ENCODE results near the gene ANAPC13. TPM values are rescaled to one million over a fixed set of nuclear protein-coding genes. Genes with fewer than 3 reads are reported as not detected.

The ANAPC13 gene
- total RNA-seq, 1 experiment from 2014 or later = 35.7 TPM

DNA sequence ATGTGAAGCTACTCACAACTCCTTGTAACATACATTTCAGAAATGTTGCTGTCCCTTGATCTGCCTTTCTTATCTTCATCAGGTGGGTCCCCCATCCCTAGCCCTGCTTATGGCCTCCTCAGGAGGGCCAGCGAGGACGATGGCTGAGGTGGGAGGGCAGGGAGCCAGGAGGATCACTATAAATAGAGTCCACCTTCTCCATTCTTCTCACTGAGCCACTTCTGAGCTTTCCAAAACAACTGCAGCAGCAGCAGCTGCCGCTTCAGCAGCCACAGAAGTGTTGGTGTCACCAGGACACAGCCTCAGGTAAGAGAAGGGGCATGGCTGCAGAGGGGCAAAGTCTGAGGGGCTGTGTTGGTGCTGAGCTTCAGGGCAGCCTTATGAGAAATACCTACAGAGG is 53.5 kb downstream of the ANAPC13 start:
- CTCF ChIA-PET = interaction anchor here (1.4 kb wide), 1 partner anchor 42 kb away, joined by 3 read pairs; no protein-coding TSS in a partner anchor

DNA sequence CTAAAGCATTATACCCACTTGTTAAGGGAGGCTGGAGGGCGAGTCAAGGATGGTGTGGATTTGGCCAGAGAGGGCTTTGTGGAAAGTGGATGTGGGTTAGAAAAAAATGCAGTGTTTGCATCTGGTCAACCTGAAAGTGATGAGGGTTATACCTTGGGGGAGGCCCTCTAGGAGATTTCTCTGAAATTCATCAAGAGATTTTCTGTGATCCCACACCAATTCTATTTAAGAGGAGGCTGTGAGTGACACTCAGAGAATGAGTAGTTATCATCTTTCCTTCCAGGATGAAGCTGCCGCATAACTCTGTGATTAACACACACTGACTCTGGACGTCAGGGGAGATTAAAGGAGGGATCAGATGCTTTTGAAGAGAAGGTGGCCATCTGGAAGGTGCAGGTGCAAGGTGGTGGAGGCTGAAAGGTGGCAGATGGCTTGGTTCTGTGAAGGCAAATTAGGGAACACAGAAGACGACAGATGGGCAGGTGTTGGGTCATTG is 54.8 kb downstream of the ANAPC13 start:
- intact Hi-C loops (cut with micrococcal nuclease) = no loop called here
- Histone ChIP-seq H3K9ac (ENCODE audit: low read length) (no peak overlapping the region), H3K79me2 (ENCODE audit: insufficient read depth, low read length) (no peaks in the 10 kb centered on the region), H3K4me2 (ENCODE audit: low read length) (no peak overlapping the region), H3K27me3 (ENCODE audit: insufficient read depth, low read length) (no peaks in the 10 kb centered on the region), H3K4me3 (replicated peaks in 1 of 2; ENCODE audit: low read depth in 1 of 2, low read length in 2 of 2) (no peak overlapping the region), H3K9me3 (ENCODE audit: control insufficient read depth in 1 of 2, insufficient read depth in 1 of 2, low read depth in 1 of 2, low read length in 2 of 2) (no peaks in the 10 kb centered on the region), H3K27ac (ENCODE audit: low read depth, low read length) (no peak overlapping the region), H4K20me1 (ENCODE audit: insufficient read depth) (no peaks in the 10 kb centered on the region), H3K9me2 (ENCODE audit: insufficient read depth) (no peaks in the 10 kb centered on the region), H2AFZ (ENCODE audit: low read depth, low read length, poor library complexity, severe bottlenecking) (no peak overlapping the region), H3K4me1 (ENCODE audit: control insufficient read depth in 1 of 2, insufficient read depth in 2 of 2, low read length in 2 of 2) (peaks cover 11 to 27% of the 10 kb centered on the region in 2 experiments), H3K36me3 (ENCODE audit: control insufficient read depth in 1 of 2, insufficient read depth in 2 of 2, low read length in 2 of 2) (no peaks in the 10 kb centered on the region)
- ChIA-PET RAD21 (ENCODE audit: low non-redundant PET in 1 of 2, low total read pairs in 2 of 2, uncharacterized antibody in 2 of 2, unreplicated experiment in 2 of 2) (no interaction called here), CTCF (no interaction called here), POLR2A (no interaction called here)
- DNase-seq (ENCODE audit: low read depth, low spot score) (no peak), ATAC-seq (no peak)
- BruUV-seq (replicated peaks) = no TSS peak
- no peak for TF ChIP-seq POLR2AphosphoS5 (IDR thresholded peaks at IDR 0.05; ENCODE audit: low read depth, low read length)
- TF ChIP-seq, protein P1, sequence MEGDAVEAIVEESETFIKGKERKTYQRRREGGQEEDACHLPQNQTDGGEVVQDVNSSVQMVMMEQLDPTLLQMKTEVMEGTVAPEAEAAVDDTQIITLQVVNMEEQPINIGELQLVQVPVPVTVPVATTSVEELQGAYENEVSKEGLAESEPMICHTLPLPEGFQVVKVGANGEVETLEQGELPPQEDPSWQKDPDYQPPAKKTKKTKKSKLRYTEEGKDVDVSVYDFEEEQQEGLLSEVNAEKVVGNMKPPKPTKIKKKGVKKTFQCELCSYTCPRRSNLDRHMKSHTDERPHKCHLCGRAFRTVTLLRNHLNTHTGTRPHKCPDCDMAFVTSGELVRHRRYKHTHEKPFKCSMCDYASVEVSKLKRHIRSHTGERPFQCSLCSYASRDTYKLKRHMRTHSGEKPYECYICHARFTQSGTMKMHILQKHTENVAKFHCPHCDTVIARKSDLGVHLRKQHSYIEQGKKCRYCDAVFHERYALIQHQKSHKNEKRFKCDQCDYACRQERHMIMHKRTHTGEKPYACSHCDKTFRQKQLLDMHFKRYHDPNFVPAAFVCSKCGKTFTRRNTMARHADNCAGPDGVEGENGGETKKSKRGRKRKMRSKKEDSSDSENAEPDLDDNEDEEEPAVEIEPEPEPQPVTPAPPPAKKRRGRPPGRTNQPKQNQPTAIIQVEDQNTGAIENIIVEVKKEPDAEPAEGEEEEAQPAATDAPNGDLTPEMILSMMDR (IDR thresholded peaks at IDR 0.05 in 2 of 3, conservative IDR thresholded peaks at IDR 0.05 in 1 of 3; ENCODE audit: borderline replicate concordance in 1 of 3, insufficient read depth in 1 of 3, low read depth in 2 of 3, low read length in 2 of 3) = no peak
- no peak for TF ChIP-seq EZH2phosphoT487 (IDR thresholded peaks at IDR 0.05; ENCODE audit: borderline replicate concordance)
- TF ChIP-seq, protein P2, sequence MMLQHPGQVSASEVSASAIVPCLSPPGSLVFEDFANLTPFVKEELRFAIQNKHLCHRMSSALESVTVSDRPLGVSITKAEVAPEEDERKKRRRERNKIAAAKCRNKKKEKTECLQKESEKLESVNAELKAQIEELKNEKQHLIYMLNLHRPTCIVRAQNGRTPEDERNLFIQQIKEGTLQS (IDR thresholded peaks at IDR 0.05) = no peak
- TF ChIP-seq FOSL1 (IDR thresholded peaks at IDR 0.05; ENCODE audit: low read depth) = no peak
- no peak for TF ChIP-seq ZNF274 (IDR thresholded peaks at IDR 0.05; ENCODE audit: low read depth, low read length)
- no peak for TF ChIP-seq SP1 (IDR thresholded peaks at IDR 0.05; ENCODE audit: low read depth)
- no peak for TF ChIP-seq RAD21 (IDR thresholded peaks at IDR 0.05; ENCODE audit: low read depth)
- no peak for TF ChIP-seq TCF7L2 (IDR thresholded peaks at IDR 0.05; ENCODE audit: borderline replicate concordance, extremely low read depth, insufficient read depth, insufficient read length)
- no peak for TF ChIP-seq ELF1 (IDR thresholded peaks at IDR 0.05; ENCODE audit: borderline replicate concordance, low read depth)
- TF ChIP-seq SRF (IDR thresholded peaks at IDR 0.05; ENCODE audit: low read depth) = no peak
- TF ChIP-seq JUND (IDR thresholded peaks at IDR 0.05) = no peak

More for the DNA sequence above, 53.5 kb downstream of the ANAPC13 start:
- TF ChIP-seq ZNF274 (IDR thresholded peaks at IDR 0.05; ENCODE audit: low read depth, low read length) (no peak), FOSL1 (IDR thresholded peaks at IDR 0.05; ENCODE audit: low read depth) (no peak)
- TF ChIP-seq, protein P3, sequence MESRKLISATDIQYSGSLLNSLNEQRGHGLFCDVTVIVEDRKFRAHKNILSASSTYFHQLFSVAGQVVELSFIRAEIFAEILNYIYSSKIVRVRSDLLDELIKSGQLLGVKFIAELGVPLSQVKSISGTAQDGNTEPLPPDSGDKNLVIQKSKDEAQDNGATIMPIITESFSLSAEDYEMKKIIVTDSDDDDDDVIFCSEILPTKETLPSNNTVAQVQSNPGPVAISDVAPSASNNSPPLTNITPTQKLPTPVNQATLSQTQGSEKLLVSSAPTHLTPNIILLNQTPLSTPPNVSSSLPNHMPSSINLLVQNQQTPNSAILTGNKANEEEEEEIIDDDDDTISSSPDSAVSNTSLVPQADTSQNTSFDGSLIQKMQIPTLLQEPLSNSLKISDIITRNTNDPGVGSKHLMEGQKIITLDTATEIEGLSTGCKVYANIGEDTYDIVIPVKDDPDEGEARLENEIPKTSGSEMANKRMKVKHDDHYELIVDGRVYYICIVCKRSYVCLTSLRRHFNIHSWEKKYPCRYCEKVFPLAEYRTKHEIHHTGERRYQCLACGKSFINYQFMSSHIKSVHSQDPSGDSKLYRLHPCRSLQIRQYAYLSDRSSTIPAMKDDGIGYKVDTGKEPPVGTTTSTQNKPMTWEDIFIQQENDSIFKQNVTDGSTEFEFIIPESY (IDR thresholded peaks at IDR 0.05; ENCODE audit: extremely low read depth, insufficient replicate concordance, low read length) = no peak
- TF ChIP-seq, protein P4, sequence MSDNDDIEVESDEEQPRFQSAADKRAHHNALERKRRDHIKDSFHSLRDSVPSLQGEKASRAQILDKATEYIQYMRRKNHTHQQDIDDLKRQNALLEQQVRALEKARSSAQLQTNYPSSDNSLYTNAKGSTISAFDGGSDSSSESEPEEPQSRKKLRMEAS (IDR thresholded peaks at IDR 0.05) = no peak
- intact Hi-C loops (cut with micrococcal nuclease) = no loop called here
- no peak for ATAC-seq
- H2AFZ ChIP-seq (ENCODE audit: low read depth, low read length, poor library complexity, severe bottlenecking) = no peak overlapping the region
- ChIA-PET RAD21 (ENCODE audit: low non-redundant PET in 1 of 2, low total read pairs in 2 of 2, uncharacterized antibody in 2 of 2, unreplicated experiment in 2 of 2) (no interaction called here), POLR2A (no interaction called here)
- H3K9me3 ChIP-seq (ENCODE audit: control insufficient read depth in 1 of 2, insufficient read depth in 1 of 2, low read depth in 1 of 2, low read length in 2 of 2) = no peaks in the 10 kb centered on the region
- H3K4me1 ChIP-seq (ENCODE audit: control insufficient read depth in 1 of 2, insufficient read depth in 2 of 2, low read length in 2 of 2) = peaks cover 9 to 15% of the 10 kb centered on the region in 2 experiments
- no peaks in the 10 kb centered on the region for H3K36me3 ChIP-seq (ENCODE audit: control insufficient read depth in 1 of 2, insufficient read depth in 2 of 2, low read length in 2 of 2)
- DNase-seq (ENCODE audit: low read depth, low spot score) = no peak
- H3K9ac ChIP-seq (ENCODE audit: low read length) = no peak overlapping the region
- no peaks in the 10 kb centered on the region for H4K20me1 ChIP-seq (ENCODE audit: insufficient read depth)
- BruUV-seq (replicated peaks) = no TSS peak
- no peaks in the 10 kb centered on the region for H3K79me2 ChIP-seq (ENCODE audit: insufficient read depth, low read length)
- no peak overlapping the region for H3K27ac ChIP-seq (ENCODE audit: low read depth, low read length)
- no peaks in the 10 kb centered on the region for H3K9me2 ChIP-seq (ENCODE audit: insufficient read depth)
- no peak overlapping the region for H3K4me3 ChIP-seq (replicated peaks in 1 of 2; ENCODE audit: low read depth in 1 of 2, low read length in 2 of 2)
- H3K27me3 ChIP-seq (ENCODE audit: insufficient read depth, low read length) = no peaks in the 10 kb centered on the region
- no peak overlapping the region for H3K4me2 ChIP-seq (ENCODE audit: low read length)

Data from HCT116 (cell line).